Muscle of back (tissue), 11 donors: ENCODE data around the gene ARPC1A. TPM values are rescaled to one million over a fixed set of nuclear protein-coding genes. Genes with fewer than 3 reads are reported as not detected.

ENCODE experiments used
- DNase-seq, 3 donors: peaks; one replicate each; pipeline versions ENCODE4 v3.0.0 to v3.0.0-alpha.2; 2013
- polyA plus RNA-seq, 10 donors: library from polyadenylated mRNA; unstranded; fragments of 120-200 nt; gene quantifications; one replicate each; pipeline ENCODE4 v1.2.1, GENCODE V29; 2013; ENCODE audit not compliant: insufficient read length in 10 of 10

The ARPC1A gene
- polyA plus RNA-seq, 10 donors: 58.8 to 97.5 (median 67.8) TPM

- no peak for DNase-seq
Measured at GRCh38 chr7:99404977-99405320, 79.3 kb downstream of the ARPC1A start.

- DNase-seq: no peak
Measured at GRCh38 chr7:99406557-99406956, 80.9 kb downstream of the ARPC1A start.

DNA sequence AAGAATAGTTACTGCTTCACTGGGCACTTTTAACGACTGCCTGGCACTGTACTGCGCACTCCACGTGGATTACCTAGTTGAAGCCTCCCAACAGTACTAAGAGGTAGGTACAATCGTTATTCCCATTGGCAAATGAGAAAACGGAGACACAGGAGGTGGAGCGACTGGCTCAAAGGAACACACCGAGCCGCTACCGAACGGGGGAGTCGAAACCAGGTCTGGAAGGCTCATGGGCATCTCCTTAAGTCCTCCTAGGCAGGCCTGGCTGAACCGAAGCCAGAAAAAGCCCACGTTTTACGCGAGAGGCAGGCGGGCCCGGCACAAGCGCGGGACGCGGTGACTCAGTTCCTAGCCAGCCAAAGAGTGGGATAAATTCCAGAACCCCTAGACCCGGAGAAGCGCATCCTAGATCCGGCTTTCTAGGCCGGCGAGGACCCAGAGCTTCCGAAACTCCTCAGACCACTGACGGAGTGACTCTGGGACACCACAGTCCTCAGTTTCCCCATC lies 82.2 kb downstream of the ARPC1A start:
- DNase-seq: peak in 2 of 3 donors; percentile 37 to 52

- peak; percentile 94 to 99 (median 95) for DNase-seq
Measured at GRCh38 chr7:99408379-99409191, 82.9 kb downstream of the ARPC1A start, which contains the start of the genes BUD31 and PDAP1. Gene BUD31, plus strand, starts transcription at chr7:99408969. Its CDS starts 2,124 bp downstream, at chr7:99411093. Gene PDAP1, minus strand, starts transcription at chr7:99408597. Its CDS starts 49 bp downstream, at chr7:99408548.

GRCh38 chr7:99409192-99409572 lies 83.5 kb downstream of the ARPC1A start:
- DNase-seq: no peak

DNA sequence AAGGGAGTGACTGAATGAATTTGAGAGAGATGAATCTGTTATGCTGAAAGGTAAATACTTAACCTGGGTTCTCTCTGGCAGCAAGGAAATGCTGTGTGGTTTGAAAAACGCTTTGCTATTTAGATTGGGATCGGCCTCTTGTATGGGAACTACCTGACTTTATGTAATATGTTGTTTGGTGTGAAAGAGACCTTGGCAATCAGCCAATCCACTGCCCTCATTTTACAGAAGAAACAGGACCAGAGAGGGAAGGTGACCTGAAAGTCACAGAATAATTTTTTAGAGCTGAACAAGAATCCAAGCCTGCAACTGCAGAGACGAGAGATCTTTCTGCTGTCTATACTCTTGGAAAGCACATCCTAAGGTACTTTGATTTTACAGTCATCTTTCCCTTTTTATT lies 84.1 kb downstream of the ARPC1A start:
- no peak for DNase-seq

DNA sequence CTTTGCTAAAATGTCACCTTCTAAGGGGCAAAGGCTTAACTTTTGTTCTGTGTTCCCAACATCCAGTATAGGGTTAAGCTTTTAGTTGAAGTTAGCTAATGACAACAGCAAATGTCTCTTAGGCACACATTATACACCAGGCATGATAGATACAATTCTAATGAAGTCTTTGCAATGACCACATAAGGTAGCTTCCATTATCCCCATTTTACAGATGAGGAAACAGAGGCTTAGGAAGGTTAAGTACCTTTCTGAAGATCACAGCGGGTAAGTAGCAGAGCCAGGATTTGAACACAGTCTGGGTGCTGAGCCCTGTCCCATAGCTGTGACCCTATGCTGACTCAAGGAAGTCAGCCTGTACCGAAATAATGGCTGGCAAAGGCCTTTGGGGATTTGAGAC lies 84.9 kb downstream of the ARPC1A start:
- DNase-seq: no peak

DNA sequence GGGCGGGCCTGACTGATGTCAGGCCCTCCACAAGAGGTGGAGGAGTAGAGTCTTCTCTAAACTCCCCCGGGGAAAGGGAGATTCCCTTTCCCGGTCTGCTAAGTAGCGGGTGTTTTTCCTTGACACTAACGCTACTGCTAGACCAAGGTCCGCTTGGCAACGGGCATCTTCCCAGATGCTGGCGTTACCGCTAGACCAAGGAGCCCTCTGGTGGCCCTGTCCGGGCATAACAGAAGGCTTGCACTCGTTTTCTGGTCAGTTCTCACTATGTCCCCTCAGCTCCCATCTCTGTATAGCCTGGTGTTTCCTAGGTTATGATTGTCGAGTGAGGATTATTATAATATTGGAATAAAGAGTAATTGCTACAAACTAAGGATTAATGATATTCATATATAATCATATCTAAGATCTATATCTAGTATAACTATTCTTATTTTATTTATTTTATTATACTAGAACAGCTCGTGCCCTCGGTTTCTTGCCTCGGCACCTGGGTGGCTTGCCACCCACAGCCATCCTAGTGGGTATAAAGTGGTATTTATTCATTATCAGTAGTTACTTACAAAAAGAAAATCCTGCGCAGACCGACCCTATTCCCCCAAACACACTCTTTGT lies 89.9 kb downstream of the ARPC1A start:
- peak in 1 of 3 donors; percentile 53 for DNase-seq

Other genes starting within 250 kb of the ARPC1A start
- 10 to 100 TPM in 2 of 10 donors, 1 to 10 TPM in 8; 8.4 to 13.1 (median 8.9) TPM for gene SMURF1, start 181.8 kb upstream of the ARPC1A start, polyA plus RNA-seq
- gene KPNA7, start 117.8 kb upstream of the ARPC1A start, polyA plus RNA-seq: not detected
- gene MYH16, start 53.1 kb upstream of the ARPC1A start, polyA plus RNA-seq: under 1 TPM in 9 of 10 donors, not detected in 1; 0.08 to 0.46 (median 0.22) TPM
- 10 to 100 TPM; 31.0 to 63.0 (median 40.4) TPM for gene ARPC1B, start 48.8 kb downstream of the ARPC1A start, polyA plus RNA-seq
- 100 to 1,000 TPM in 7 of 10 donors, 10 to 100 TPM in 3; 91.8 to 152 (median 110) TPM for gene PDAP1, start 82.7 kb downstream of the ARPC1A start, polyA plus RNA-seq
- 10 to 100 TPM; 64.2 to 90.1 (median 78.7) TPM for gene BUD31, start 83.1 kb downstream of the ARPC1A start, polyA plus RNA-seq
- 1 to 10 TPM; 2.2 to 6.5 (median 3.3) TPM for gene PTCD1, start 112.9 kb downstream of the ARPC1A start, polyA plus RNA-seq
- gene CPSF4, start 113.0 kb downstream of the ARPC1A start, polyA plus RNA-seq: 10 to 100 TPM; 26.5 to 39.4 (median 30.3) TPM
- gene ATP5MF, start 140.3 kb downstream of the ARPC1A start, polyA plus RNA-seq: 100 to 1,000 TPM; 326 to 415 (median 378) TPM
- 10 to 100 TPM; 14.5 to 50.8 (median 26.7) TPM for gene ZNF789, start 147.0 kb downstream of the ARPC1A start, polyA plus RNA-seq
- 10 to 100 TPM in 5 of 10 donors, 1 to 10 TPM in 5; 7.1 to 11.6 (median 10.0) TPM for gene ZNF394, start 174.4 kb downstream of the ARPC1A start, polyA plus RNA-seq
- 10 to 100 TPM in 4 of 10 donors, 1 to 10 TPM in 6; 7.6 to 11.2 (median 9.5) TPM for gene ZKSCAN5, start 178.8 kb downstream of the ARPC1A start, polyA plus RNA-seq
- 10 to 100 TPM in 2 of 10 donors, 1 to 10 TPM in 8; 6.9 to 10.4 (median 9.6) TPM for gene FAM200A, start 226.2 kb downstream of the ARPC1A start, polyA plus RNA-seq
- gene ZNF655, start 232.7 kb downstream of the ARPC1A start, polyA plus RNA-seq: 10 to 100 TPM; 28.3 to 60.9 (median 43.9) TPM